ENCODE results near the gene HLA-B.

GRCh38 chr6:31379850-31380249 lies 22.9 kb upstream of the HLA-B start:
- TF ChIP-seq, protein P1, sequence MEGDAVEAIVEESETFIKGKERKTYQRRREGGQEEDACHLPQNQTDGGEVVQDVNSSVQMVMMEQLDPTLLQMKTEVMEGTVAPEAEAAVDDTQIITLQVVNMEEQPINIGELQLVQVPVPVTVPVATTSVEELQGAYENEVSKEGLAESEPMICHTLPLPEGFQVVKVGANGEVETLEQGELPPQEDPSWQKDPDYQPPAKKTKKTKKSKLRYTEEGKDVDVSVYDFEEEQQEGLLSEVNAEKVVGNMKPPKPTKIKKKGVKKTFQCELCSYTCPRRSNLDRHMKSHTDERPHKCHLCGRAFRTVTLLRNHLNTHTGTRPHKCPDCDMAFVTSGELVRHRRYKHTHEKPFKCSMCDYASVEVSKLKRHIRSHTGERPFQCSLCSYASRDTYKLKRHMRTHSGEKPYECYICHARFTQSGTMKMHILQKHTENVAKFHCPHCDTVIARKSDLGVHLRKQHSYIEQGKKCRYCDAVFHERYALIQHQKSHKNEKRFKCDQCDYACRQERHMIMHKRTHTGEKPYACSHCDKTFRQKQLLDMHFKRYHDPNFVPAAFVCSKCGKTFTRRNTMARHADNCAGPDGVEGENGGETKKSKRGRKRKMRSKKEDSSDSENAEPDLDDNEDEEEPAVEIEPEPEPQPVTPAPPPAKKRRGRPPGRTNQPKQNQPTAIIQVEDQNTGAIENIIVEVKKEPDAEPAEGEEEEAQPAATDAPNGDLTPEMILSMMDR (IDR thresholded peaks at IDR 0.05): no peak
- TF ChIP-seq EZH2phosphoT487 (IDR thresholded peaks at IDR 0.05): no peak

Measured in neural progenitor cell (in vitro differentiated cells).